ENCODE data around the gene JADE1. TPM values are rescaled to one million over a fixed set of nuclear protein-coding genes. Genes with fewer than 3 reads are reported as not detected.

JADE1 gene
- total RNA-seq, 2 experiments from 2014 or later, result 43.1 to 64.0 TPM

- no peak overlapping the region for H3K4me2 ChIP-seq (ENCODE audit: low read length)
- peaks cover 33% of the 10 kb centered on the region for H3K4me1 ChIP-seq (ENCODE audit: insufficient read depth, low read length, poor library complexity, severe bottlenecking)
- ChIA-PET CTCF (ENCODE audit: unreplicated experiment) (no interaction called here), POLR2A (interaction anchor here (0.6 to 1.4 kb wide), 3 partner anchors 20 to 23 kb away, joined by 3 read pairs; no protein-coding TSS in a partner anchor)
- H3K79me2 ChIP-seq (ENCODE audit: insufficient read depth, low read depth, low read length), result peaks cover 98% of the 10 kb centered on the region
- peaks cover 33% of the 10 kb centered on the region for H4K20me1 ChIP-seq (ENCODE audit: insufficient read depth, low read length)
- BruUV-seq (replicated peaks), result no TSS peak
- H3K27ac ChIP-seq (ENCODE audit: low read depth, low read length, poor library complexity, severe bottlenecking), result no peak overlapping the region
- DNase-seq (ENCODE audit: low spot score), result no peak
- no peak for TF ChIP-seq EZH2phosphoT487 (IDR thresholded peaks at IDR 0.05; ENCODE audit: borderline replicate concordance, low read depth, low read length)
- TF ChIP-seq CTCF (conservative IDR thresholded peaks at IDR 0.05; ENCODE audit: low read length), result no peak
- H3K36me3 ChIP-seq (ENCODE audit: insufficient read depth, low read length), result peaks cover 95% of the 10 kb centered on the region
- no peak overlapping the region for H3K4me3 ChIP-seq (ENCODE audit: low read depth, low read length, poor library complexity, severe bottlenecking)
- intact Hi-C loops (cut with micrococcal nuclease; ENCODE audit: unreplicated experiment), result no loop called here
- no peaks in the 10 kb centered on the region for H3K9me2 ChIP-seq (ENCODE audit: insufficient read depth, low read length)
- no peak overlapping the region for H2AFZ ChIP-seq (ENCODE audit: low read length)
- H3K9me3 ChIP-seq (ENCODE audit: low read length), result no peaks in the 10 kb centered on the region
Observed at GRCh38 chr4:128835498-128836222, 26.2 kb downstream of the JADE1 start.

GRCh38 chr4:128837198-128837597 lies 27.7 kb downstream of the JADE1 start:
- H3K27ac ChIP-seq (ENCODE audit: low read depth, low read length, poor library complexity, severe bottlenecking), result no peak overlapping the region
- H3K36me3 ChIP-seq (ENCODE audit: insufficient read depth, low read length), result peaks cover 96% of the 10 kb centered on the region
- CTCF ChIA-PET (ENCODE audit: unreplicated experiment), result interaction anchor here (0.6 kb wide), 1 partner anchor 113 kb away, joined by 3 read pairs; no protein-coding TSS in a partner anchor
- no peak for TF ChIP-seq EZH2phosphoT487 (IDR thresholded peaks at IDR 0.05; ENCODE audit: borderline replicate concordance, low read depth, low read length)
- TF ChIP-seq CTCF (conservative IDR thresholded peaks at IDR 0.05; ENCODE audit: low read length), result no peak
- no peak overlapping the region for H2AFZ ChIP-seq (ENCODE audit: low read length)
- H4K20me1 ChIP-seq (ENCODE audit: insufficient read depth, low read length), result peaks cover 26% of the 10 kb centered on the region
- H3K9me3 ChIP-seq (ENCODE audit: low read length), result no peaks in the 10 kb centered on the region
- intact Hi-C loops (cut with micrococcal nuclease; ENCODE audit: unreplicated experiment), result no loop called here
- no peak overlapping the region for H3K4me3 ChIP-seq (ENCODE audit: low read depth, low read length, poor library complexity, severe bottlenecking)
- no peak overlapping the region for H3K4me2 ChIP-seq (ENCODE audit: low read length)
- H3K79me2 ChIP-seq (ENCODE audit: insufficient read depth, low read depth, low read length), result peaks cover 92% of the 10 kb centered on the region
- DNase-seq (ENCODE audit: low spot score), result no peak
- no TSS peak for BruUV-seq (replicated peaks)
- peaks cover 20% of the 10 kb centered on the region for H3K4me1 ChIP-seq (ENCODE audit: insufficient read depth, low read length, poor library complexity, severe bottlenecking)
- POLR2A ChIA-PET, result interaction anchor here (0.6 to 1.4 kb wide), 4 partner anchors 10 to 585 kb away, joined by 3 to 8 read pairs (median 5); no protein-coding TSS in a partner anchor
- no peaks in the 10 kb centered on the region for H3K9me2 ChIP-seq (ENCODE audit: insufficient read depth, low read length)

GRCh38 chr4:128837679-128838078 lies 28.2 kb downstream of the JADE1 start:
- H3K4me2 ChIP-seq (ENCODE audit: low read length), result no peak overlapping the region
- H3K36me3 ChIP-seq (ENCODE audit: insufficient read depth, low read length), result peaks cover 96% of the 10 kb centered on the region

More at GRCh38 chr4:128837679-128838078, 28.2 kb downstream of the JADE1 start:
- Histone ChIP-seq H4K20me1 (ENCODE audit: insufficient read depth, low read length) (peaks cover 21% of the 10 kb centered on the region), H3K27ac (ENCODE audit: low read depth, low read length, poor library complexity, severe bottlenecking) (no peak overlapping the region), H3K9me2 (ENCODE audit: insufficient read depth, low read length) (no peaks in the 10 kb centered on the region), H3K4me1 (ENCODE audit: insufficient read depth, low read length, poor library complexity, severe bottlenecking) (peaks cover 16% of the 10 kb centered on the region), H3K9me3 (ENCODE audit: low read length) (no peaks in the 10 kb centered on the region), H3K79me2 (ENCODE audit: insufficient read depth, low read depth, low read length) (peaks cover 87% of the 10 kb centered on the region), H2AFZ (ENCODE audit: low read length) (no peak overlapping the region), H3K4me3 (ENCODE audit: low read depth, low read length, poor library complexity, severe bottlenecking) (no peak overlapping the region)
- no peak for DNase-seq (ENCODE audit: low spot score)
- ChIA-PET POLR2A (interaction anchor here (1.0 to 1.3 kb wide), 2 partner anchors 10 to 25 kb away, joined by 5 read pairs; no protein-coding TSS in a partner anchor), CTCF (ENCODE audit: unreplicated experiment) (no interaction called here)
- intact Hi-C loops (cut with micrococcal nuclease; ENCODE audit: unreplicated experiment), result no loop called here
- no TSS peak for BruUV-seq (replicated peaks)
- TF ChIP-seq CTCF (conservative IDR thresholded peaks at IDR 0.05; ENCODE audit: low read length), result no peak
- TF ChIP-seq EZH2phosphoT487 (IDR thresholded peaks at IDR 0.05; ENCODE audit: borderline replicate concordance, low read depth, low read length), result no peak

Data from OCI-LY7 (cell line).